Smooth muscle cell (in vitro differentiated cells): ENCODE data around the gene NELFB. TPM values are rescaled to one million over a fixed set of nuclear protein-coding genes. Genes with fewer than 3 reads are reported as not detected.

Experiments used
- DNase-seq: peaks from one replicate; lab custom pipeline; 2025; ENCODE audit not compliant: unreplicated experiment; lab: John Stamatoyannopoulos, UW
- H2AFZ ChIP-seq: fragments of 200-600 bp; sonication (generic); 2 replicates; pipeline ENCODE4 v1.6.0; 2016; ENCODE audit warnings: antibody characterized with exemption, low read depth, mild to moderate bottlenecking
- H3F3A ChIP-seq: fragments of 200-600 bp; sonication (generic); 2 replicates; pipeline ENCODE4 v1.6.0; 2017; ENCODE audit warnings: antibody characterized with exemption, low read depth
- H3K27ac ChIP-seq: fragments of 200-600 bp; sonication (generic); 2 replicates; pipeline ENCODE4 v1.5.1; 2016; ENCODE audit warnings: low read depth, mild to moderate bottlenecking
- H3K27me3 ChIP-seq: fragments of 200-600 bp; sonication (generic); 2 replicates; pipeline ENCODE4 v1.6.1; 2016; ENCODE audit warnings: low read depth, mild to moderate bottlenecking
- H3K36me3 ChIP-seq: fragments of 200-600 bp; sonication (generic); 2 replicates; pipeline ENCODE4 v1.5.1; 2016; ENCODE audit warnings: low read depth
- H3K4me1 ChIP-seq: fragments of 200-600 bp; sonication (generic); 2 replicates; pipeline ENCODE4 v1.5.1; 2016; ENCODE audit warnings: low read depth
- H3K4me2 ChIP-seq: fragments of 200-600 bp; sonication (generic); 2 replicates; pipeline ENCODE4 v1.6.0; 2016; ENCODE audit warnings: mild to moderate bottlenecking
- H3K4me3 ChIP-seq: fragments of 200-600 bp; sonication (generic); 2 replicates; pipeline ENCODE4 v1.5.1; 2016; ENCODE audit warnings: mild to moderate bottlenecking
- H3K79me2 ChIP-seq: fragments of 200-600 bp; sonication (generic); 2 replicates; pipeline ENCODE4 v1.6.0; 2016; ENCODE audit warnings: low read depth, mild to moderate bottlenecking
- H3K9ac ChIP-seq: fragments of 200-600 bp; sonication (generic); 2 replicates; pipeline ENCODE4 v1.6.0; 2016; ENCODE audit warnings: low read depth
- H3K9me3 ChIP-seq: fragments of 200-600 bp; sonication (generic); replicated peaks from 2 replicates; pipeline ENCODE4 v1.5.1; 2016; ENCODE audit warnings: low read depth
- H4K20me1 ChIP-seq: fragments of 200-600 bp; sonication (generic); 2 replicates; pipeline ENCODE4 v1.6.0; 2016; ENCODE audit warnings: low read depth
- CTCF ChIP-seq: fragments of 200-600 bp; sonication (generic); IDR thresholded peaks from 2 replicates; pipeline ENCODE4 v1.5.1; 2017; ENCODE audit warnings: borderline replicate concordance, mild to moderate bottlenecking, antibody characterized with exemption; ENCODE audit not compliant: insufficient read depth, poor library complexity, severe bottlenecking
- WGBS: methylation state at CpG from one replicate; pipeline ENCODE4 v1.1.7; 2016; ENCODE audit warnings: low lambda C conversion rate; 5-methylcytosine and 5-hydroxymethylcytosine counted together
- polyA plus RNA-seq: library from polyadenylated mRNA; unstranded; fragments of >200 nt; fragmentation: Nextera tagmentation; extraction: Ambion mirVana; gene quantifications from 2 replicates; pipeline ENCODE4 v1.2.1, GENCODE V29; 2016
- total RNA-seq: library from RNA; depleted of rRNA; stranded (reverse); fragments of >200 nt; gene quantifications from 2 replicates; pipeline ENCODE4 v1.2.3, GENCODE V29; 2014

The NELFB gene
- total and polyA plus RNA-seq, 2 experiments from 2014 or later: 23.3 to 60.9 TPM

- Histone ChIP-seq H3K9me3 (no peaks in the 10 kb centered on the region), H3K4me1 (peaks cover 18% of the 10 kb centered on the region), H3K79me2 (peaks cover 14% of the 10 kb centered on the region), H3F3A (no peaks in the 10 kb centered on the region), H3K4me2 (no peak overlapping the region), H3K4me3 (no peak overlapping the region), H3K9ac (no peak overlapping the region), H4K20me1 (peaks cover 9% of the 10 kb centered on the region), H3K36me3 (no peaks in the 10 kb centered on the region), H3K27me3 (no peaks in the 10 kb centered on the region), H2AFZ (no peak overlapping the region), H3K27ac (no peak overlapping the region)
- no peak for DNase-seq
- WGBS: 93% methylated on average over 16 of the region's 22 CpGs
- TF ChIP-seq CTCF: no peak
Measured at GRCh38 chr9:137251490-137252268, 3.4 kb upstream of the NELFB start.

- no peak for TF ChIP-seq CTCF
- Histone ChIP-seq H2AFZ (no peak overlapping the region), H3K9ac (no peak overlapping the region), H3K4me1 (peaks cover 18% of the 10 kb centered on the region), H3K4me2 (no peak overlapping the region), H3K36me3 (no peaks in the 10 kb centered on the region), H3F3A (no peaks in the 10 kb centered on the region), H3K27ac (no peak overlapping the region), H3K27me3 (no peaks in the 10 kb centered on the region), H3K79me2 (peaks cover 20% of the 10 kb centered on the region), H4K20me1 (peaks cover 10% of the 10 kb centered on the region), H3K4me3 (no peak overlapping the region), H3K9me3 (no peaks in the 10 kb centered on the region)
- DNase-seq: no peak
- WGBS: 91% methylated on average over 31 of the region's 35 CpGs
Measured at GRCh38 chr9:137252555-137253506, 2.3 kb upstream of the NELFB start.

GRCh38 chr9:137253717-137254623 is 1.2 kb upstream of the NELFB start:
- DNase-seq: no peak
- WGBS: 61% methylated on average over 21 of the region's 21 CpGs
- H3K27ac ChIP-seq: no peak overlapping the region

More at GRCh38 chr9:137253717-137254623, 1.2 kb upstream of the NELFB start:
- no peaks in the 10 kb centered on the region for H3K36me3 ChIP-seq
- peaks cover 18% of the 10 kb centered on the region for H3K4me1 ChIP-seq
- H3K27me3 ChIP-seq: no peaks in the 10 kb centered on the region
- no peaks in the 10 kb centered on the region for H3K9me3 ChIP-seq
- H3K79me2 ChIP-seq: peaks cover 20% of the 10 kb centered on the region
- H4K20me1 ChIP-seq: peaks cover 10% of the 10 kb centered on the region
- peak overlapping the region; percentile 97 for H3K4me3 ChIP-seq
- peak overlapping the region; percentile 65 for H3K9ac ChIP-seq
- H3F3A ChIP-seq: no peaks in the 10 kb centered on the region
- peak overlapping the region; percentile 99 for H3K4me2 ChIP-seq
- H2AFZ ChIP-seq: peak overlapping the region; percentile 99
- no peak for TF ChIP-seq CTCF
